HK-2 (cell line): ENCODE measurements around the gene MAST3.
A peak's percentile ranks its signal among the peaks of the same experiment; 100 is the strongest.
"Not testable (repeated sequence)": the region's sequence is repeated elsewhere in the genome, so short reads cannot be mapped to it uniquely, and the experiment has no call there.

Source experiments
- DNase-seq: peaks from one replicate; pipeline ENCODE4 v3.0.0-alpha.2; 2018; ENCODE audit not compliant: unreplicated experiment

The MAST3 gene

GRCh38 chr19:18086590-18087138 lies 10.9 kb upstream of the MAST3 start, which contains the start of gene IL12RB1:
Gene IL12RB1, minus strand, starts transcription at chr19:18086934. Its CDS starts 111 bp downstream, at chr19:18086823.
- no peak for DNase-seq

DNA sequence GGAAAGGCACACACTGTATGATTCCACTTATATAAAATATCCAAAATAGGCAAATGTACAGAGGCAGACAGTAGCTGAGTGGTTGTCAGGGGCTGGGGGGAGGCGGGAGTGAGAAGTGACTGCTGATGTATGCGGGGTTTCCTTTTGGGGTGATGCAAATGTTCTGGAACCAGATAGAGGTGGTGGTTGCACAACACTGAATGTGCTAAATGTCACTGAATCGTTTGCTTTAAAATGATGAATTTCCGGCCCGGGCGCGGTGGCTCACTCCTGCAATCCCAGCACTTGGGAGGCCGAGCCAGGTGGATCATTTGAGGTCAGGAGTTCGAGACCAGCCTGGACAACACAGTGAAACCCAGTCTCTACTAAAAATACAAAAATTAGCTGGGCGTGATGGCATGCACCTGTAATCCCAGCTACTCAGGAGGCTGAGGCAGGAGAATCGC lies 8.5 kb upstream of the MAST3 start:
- not testable (repeated sequence) for DNase-seq

- no peak for DNase-seq
Observed at GRCh38 chr19:18089726-18090125, 7.9 kb upstream of the MAST3 start.

DNA sequence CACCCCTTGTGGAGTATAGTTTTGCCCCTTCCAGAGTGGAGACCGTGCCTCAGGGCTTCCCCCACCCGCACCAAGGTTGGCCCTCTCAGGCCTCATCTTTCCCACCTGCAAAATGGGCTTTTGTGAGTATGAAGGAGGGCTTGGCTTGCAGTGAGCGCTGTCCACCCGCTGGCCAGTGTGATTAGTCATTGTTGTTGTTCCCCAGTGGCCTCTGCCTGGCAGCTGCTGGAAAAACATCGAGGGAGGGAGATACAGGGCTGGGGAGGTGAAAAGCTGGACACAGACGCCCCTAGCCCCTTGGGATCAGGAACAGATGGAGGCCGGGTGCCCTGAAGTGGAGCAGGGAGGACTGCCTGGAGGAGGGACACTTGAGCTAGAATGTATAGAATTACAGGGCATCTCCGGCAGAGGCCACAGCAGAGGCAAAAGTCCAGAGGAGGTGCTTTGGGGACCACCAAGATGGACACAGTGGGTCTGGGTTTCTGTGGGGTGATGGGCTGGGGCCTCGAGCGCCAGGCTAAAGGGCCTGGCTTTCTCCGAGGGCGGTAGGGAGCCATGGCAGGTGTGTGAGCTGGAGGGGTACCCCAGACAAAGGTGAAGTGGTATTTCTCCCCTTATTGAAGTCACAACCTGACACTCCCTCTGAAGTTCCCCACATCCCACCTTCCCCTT lies 6.9 kb upstream of the MAST3 start:
- no peak for DNase-seq

DNA sequence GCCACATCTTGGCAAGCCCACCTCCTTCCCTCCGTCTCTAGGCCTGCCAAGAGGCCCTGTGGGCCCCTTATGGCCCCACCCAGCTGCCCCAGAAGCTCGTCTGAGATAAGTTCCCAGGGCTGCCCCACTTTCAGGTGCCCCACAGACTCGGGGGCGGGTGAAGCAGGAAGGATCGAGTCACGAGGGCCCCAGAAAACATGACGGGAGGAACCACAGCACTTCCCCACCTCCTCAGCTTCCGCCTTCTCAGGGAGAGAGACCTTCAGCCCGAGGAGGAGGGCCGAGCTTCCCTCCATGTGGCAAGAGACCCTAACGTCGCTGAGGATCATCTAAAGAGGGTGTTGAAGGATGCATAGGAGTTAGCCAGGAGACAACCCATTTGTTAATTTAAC lies 6.4 kb upstream of the MAST3 start:
- no peak for DNase-seq

GRCh38 chr19:18093439-18094161 lies 4.0 kb upstream of the MAST3 start:
- no peak for DNase-seq

DNA sequence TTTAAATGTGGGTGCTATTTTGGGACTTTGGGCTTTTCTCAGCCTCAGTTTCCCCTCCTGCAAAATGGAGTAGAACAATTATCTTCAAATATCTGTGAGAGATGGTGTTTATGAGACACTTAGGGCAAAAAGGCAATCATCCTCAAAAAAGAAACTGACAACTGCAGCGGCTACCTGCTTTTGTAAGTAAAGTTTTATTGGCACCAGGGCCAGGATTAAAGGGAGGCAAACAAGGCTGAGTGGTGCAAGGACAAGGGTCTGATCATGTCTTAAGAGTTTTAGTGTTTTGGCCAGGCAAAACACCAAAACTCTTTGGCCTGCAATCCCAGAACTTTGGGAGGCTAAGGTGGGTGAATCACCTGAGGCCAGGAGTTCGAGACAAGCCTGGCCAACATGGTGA lies 1.3 kb upstream of the MAST3 start:
- DNase-seq = no peak

DNA sequence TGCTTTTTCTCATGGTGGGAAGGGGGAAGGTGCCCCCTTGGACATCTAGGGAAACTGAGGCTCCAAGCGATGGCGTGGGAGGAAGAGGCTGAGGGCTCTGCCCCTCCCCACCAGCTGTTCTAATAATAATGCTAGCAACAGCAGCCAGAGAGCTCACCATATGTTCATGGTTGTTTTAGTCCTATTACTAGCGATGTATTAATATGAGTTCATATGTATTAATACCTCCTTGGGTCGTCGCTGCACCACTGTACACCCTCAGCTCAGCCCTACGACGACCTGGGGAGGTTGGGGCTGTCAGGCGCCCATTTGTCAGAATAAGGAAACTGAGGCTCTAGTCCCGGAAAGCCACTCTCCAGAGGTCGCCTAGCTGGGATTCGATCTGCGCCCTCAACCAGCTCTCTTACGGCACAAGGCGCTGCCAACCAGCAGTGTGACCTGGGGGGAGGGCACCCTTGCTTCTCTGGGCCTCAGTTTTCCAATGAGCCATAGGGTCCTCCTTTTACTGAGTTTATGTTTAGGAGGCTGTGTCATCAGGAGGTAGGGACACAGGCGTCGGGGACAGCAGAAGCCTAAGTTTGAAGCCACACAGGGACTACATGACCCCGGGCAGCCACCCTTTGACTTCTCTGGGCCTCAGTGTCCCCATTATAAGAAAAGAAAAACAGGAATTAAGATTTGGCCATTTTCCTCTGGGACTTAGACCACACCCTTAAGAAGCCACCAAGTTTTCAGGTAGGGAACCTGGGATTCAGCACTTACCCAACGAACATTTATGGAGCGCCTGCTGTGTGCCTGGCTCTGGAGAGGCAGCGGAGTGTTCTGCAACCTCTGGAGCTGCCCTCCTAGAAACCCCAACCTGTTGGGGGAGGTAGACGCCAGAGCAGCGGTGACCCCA lies 664 bp downstream of the MAST3 start:
- DNase-seq = no peak

DNA sequence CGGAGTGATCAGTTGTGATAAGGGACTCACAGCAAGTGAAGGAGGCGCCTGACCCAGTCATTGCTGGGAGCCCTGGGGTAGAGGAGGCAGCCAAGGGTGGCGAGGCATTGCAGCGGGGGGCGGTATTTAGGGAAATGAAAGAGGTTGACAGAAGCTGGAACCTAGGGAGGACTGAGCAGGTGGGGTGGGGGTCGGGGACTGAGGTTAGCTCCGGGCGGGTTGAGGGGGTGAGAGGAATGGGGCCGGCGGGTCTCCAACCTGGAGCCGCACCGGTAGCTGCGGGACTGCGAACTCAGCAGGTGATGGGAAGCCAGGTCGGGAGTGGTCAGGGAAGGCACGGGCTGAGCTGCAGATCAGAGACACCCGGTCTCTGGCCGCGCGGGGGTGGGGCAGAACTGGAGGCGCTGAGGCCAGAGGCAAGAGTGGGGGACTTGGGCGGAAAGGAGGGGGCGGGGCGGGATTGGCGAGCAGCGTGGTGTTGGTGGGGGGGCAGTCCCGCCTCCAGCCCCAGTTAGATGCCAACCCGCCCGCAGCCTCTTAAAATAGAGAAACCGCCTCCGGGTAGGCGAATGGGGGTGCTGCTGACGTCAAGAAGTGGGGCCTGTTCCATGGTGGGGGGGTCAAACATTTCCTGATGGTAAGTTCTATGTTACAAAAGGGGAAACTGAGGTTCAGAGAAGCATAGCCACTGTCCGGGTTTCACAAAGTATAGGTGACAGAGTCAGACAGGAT lies 1.5 kb downstream of the MAST3 start:
- DNase-seq = no peak

GRCh38 chr19:18099623-18099995 lies 2.0 kb downstream of the MAST3 start:
- DNase-seq = no peak

- no peak for DNase-seq
Observed at GRCh38 chr19:18100710-18101109, 3.1 kb downstream of the MAST3 start.

DNA sequence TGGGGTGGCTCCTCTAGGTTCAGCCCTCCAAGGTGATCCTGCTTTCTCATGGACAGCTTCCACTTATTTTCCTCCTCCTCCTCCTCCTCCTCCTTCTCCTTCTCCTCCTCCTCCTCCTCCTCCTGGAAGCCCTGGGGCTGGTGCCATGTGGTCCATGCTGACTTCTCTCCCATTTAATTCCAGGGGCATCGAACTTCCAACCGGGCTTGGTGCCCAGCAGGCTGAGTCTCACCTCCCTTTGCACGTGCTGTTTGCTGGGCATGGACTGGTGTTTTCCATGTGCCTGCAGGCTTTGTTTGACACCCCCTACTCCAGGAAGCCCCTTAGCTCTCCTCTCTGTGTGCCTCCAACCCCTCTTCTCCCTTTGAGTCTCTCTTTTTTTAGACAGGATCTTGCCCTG lies 3.7 kb downstream of the MAST3 start:
- DNase-seq = no peak

DNA sequence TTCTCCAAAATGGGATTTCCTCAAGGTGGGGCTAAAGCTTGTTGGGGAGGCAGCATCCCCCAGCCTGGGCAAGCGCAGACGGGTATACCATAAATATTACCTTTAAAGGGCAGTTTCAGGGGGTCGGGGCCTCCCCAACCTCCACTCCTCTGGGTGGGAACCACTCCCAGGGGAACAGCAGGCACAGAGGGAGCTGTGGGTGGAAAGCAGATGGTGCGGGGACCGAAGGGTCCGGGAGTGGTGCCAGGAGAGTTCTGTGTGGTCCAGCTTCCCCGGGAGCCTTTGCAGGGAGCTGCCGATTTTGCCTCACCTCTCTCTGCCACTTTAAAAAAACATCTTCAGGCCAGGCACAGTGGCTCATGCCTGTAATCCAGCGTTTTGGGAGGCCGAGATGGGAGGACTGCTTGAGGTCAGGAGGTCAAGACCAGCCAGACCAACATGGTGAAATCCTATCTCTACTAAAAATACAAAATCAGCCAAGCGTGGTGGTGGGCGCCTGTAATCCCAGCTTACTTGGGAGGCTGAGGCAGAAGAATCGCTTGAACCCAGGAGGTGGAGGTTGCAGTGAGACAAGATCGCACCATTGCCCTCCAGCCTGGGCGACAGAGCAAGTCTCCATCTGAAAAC lies 5.5 kb downstream of the MAST3 start:
- DNase-seq = no peak

GRCh38 chr19:18104793-18105131 lies 7.2 kb downstream of the MAST3 start:
- no peak for DNase-seq

DNA sequence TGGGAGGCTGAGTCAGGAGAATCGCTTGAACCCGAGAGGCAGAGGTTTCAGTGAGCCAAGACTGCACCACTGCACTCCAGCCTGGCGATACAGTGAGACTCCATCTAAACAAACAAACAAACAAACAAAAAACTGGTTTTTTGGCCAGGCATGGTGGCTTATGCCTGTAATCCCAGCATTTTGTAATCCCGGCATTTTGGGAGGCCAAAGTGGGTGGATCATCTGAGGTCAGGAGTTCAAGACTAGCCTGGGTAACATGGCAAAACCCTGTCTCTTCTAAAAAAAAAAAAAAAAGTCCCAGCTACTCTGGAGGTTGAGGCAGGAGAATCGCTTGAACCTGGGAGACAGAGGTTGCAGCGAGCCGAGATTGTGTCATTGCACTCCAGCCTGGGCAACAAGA lies 7.7 kb downstream of the MAST3 start:
- DNase-seq = not testable (repeated sequence)

DNA sequence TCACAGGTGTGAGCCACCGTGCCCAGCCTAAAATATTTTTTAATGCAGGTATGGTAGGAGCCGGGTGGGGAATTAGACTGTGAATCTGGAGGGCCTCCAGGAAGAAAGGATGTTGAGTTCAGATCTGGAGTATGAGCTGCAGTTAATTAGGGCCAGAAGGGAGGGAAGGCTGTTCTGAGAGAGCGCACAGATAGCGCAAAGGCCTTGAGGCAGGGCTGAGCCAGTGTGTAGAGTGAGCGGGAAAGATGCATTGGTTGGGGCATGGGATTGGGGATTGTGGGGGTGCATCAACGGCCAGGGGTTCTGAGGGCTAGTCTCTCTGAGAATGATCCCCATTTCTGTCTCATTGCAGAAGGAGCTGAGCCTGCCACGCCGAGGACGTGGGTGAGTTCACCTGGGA lies 9.7 kb downstream of the MAST3 start:
- no peak for DNase-seq

DNA sequence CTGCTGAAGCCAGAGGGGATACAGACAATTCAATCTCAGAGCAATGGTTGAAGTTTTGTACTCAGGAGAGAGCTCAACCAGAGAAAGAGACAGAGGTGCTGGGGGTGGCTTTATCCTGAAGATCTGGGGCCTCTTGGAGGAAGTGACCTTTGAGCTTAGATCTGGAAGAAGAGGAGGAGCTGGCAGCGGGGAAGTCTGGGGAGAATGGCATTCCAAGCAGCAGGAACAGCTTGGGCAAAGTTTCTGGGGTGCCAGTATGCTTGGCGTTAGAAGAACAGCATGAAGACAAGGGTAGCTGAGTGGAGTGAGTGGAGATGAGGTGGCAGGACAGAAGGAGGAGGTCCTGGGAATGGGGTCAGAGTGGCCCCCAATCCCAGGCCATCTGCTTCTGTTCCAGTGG lies 11.3 kb downstream of the MAST3 start:
- no peak for DNase-seq

DNA sequence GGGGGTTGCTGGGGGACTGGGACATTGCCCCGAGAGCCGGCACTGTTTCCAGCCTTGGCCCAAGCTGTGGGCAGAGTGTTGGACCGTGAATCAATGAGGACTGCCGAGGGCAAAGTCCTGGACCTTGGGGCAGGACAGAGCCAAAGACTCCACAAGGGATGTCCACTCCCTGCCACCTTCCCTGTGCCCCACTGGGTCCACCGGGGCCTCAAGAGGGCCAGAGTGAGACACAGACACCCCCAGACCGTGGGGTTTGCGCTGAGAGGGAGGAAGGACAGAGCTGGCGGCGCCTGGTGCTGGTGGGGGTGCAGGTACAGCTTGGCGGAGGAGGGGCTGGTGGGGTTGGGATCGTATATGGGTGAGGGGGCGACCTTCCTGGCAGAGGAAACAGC lies 11.8 kb downstream of the MAST3 start:
- DNase-seq = no peak

GRCh38 chr19:18109733-18110608 lies 12.4 kb downstream of the MAST3 start:
- peak; percentile 53 for DNase-seq

GRCh38 chr19:18110609-18111232 lies 13.1 kb downstream of the MAST3 start:
- DNase-seq = no peak
